Inflammatory macrophage (primary cell): ENCODE results near the gene UGT1A10.

Source experiments
- DNase-seq, 2 donors: peaks; one replicate each; pipeline ENCODE4 v3.0.0-alpha.2; 2020 to 2022

UGT1A10 gene

DNA sequence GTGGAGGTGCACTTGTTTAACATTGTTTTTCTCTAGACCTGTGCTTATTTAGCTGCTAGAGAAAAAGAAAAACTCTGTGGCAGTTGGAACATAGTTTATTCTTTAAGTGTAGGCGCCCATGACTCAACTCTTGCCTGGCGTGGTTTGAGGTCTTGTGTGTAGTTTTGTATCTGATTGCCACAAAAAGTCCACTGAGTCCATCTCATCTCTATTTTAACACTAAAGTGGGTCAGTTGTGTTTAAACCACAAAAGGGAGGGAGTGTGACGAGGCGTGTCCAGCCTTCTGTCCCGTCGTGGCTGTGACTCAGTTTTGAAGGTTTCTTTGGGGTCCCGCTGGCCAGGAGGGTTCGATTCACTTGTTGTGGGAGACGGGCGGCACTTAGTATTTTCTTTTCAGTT, 20.2 kb downstream of the UGT1A10 start:
- DNase-seq: no peak

GRCh38 chr2:233658610-233659009, 22.4 kb downstream of the UGT1A10 start:
- no peak for DNase-seq

DNA sequence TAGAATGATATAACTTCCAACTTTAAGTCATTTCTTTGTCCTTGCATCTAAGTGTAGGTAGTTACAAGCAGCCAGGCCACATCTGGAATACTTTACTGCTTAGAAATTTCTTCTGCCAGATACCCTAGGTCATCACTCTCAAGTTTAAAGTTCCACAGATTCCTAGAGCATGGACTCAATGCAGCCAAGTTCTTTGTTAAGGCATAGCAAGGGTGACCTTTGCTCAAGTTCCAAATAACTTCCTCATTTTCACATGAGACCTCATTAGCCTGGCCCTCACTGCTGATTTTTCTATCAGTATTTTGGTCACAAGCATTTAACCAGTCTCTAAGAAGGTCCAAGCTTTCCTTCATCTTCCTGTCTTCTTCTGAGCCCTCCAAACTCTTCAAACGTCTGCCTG, 27.7 kb downstream of the UGT1A10 start:
- no peak for DNase-seq

- no peak for DNase-seq
Measured at GRCh38 chr2:233668605-233669260, 32.5 kb downstream of the UGT1A10 start.

GRCh38 chr2:233671290-233672161, 35.3 kb downstream of the UGT1A10 start, which contains the start of gene UGT1A9:
Gene UGT1A9, plus strand, starts transcription at chr2:233671898. Its CDS starts 37 bp downstream, at chr2:233671935.
- DNase-seq: no peak

- no peak for DNase-seq
Measured at GRCh38 chr2:233672886-233673285, 36.6 kb downstream of the UGT1A10 start.

- DNase-seq: no peak
Measured at GRCh38 chr2:233673896-233674295, 37.6 kb downstream of the UGT1A10 start.

DNA sequence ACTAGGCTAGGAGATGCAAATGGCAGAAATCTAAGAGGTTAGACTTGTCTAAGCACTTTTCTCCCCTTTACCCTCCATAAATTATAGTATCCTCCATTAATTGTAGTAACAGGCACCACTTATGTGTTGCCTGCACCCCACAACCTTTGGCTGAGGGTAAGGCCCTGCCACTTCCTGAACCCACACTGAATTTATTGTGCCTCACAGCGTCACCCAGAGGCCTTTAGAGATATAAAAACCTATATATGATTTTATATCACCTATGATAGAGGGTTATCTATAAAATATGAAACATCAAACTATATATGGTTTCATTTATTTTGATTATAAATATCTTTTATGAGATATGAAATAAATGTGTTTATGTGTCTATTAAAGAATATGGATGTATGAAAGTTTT, 38.1 kb downstream of the UGT1A10 start:
- DNase-seq: no peak

DNA sequence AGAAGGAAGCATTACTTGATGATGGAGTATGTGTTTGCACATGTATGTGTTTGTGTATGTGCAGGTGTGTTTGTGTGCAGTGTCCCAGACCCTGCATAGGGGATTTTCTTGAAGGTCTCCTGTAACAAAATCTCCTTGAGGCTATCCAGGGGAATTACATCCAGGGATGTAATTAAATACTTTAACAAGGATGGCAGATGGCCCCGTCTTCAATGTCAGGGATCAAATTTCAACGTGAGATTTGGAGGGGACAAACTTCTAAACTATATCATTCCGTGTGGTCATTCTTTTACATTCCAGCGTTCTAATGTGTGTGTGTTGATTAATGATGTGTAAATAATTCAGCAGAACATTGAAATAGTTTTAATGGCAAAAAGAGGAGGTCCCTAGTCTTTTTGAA, 38.7 kb downstream of the UGT1A10 start:
- no peak for DNase-seq

GRCh38 chr2:233676046-233676445, 39.8 kb downstream of the UGT1A10 start:
- DNase-seq: no peak

- DNase-seq: no peak
Measured at GRCh38 chr2:233679196-233679595, 42.9 kb downstream of the UGT1A10 start.

- peak; percentile 34 to 51 for DNase-seq
Measured at GRCh38 chr2:233680361-233681045, 44.3 kb downstream of the UGT1A10 start.

GRCh38 chr2:233681521-233682099, 45.4 kb downstream of the UGT1A10 start, which contains the start of gene UGT1A7:
Gene UGT1A7, plus strand, starts transcription at chr2:233681901. Its CDS starts 37 bp downstream, at chr2:233681938.
- no peak for DNase-seq

GRCh38 chr2:233684640-233685039, 48.4 kb downstream of the UGT1A10 start:
- no peak for DNase-seq

- no peak for DNase-seq
Measured at GRCh38 chr2:233686928-233687327, 50.7 kb downstream of the UGT1A10 start.

- DNase-seq: no peak
Measured at GRCh38 chr2:233688341-233688740, 52.1 kb downstream of the UGT1A10 start.

DNA sequence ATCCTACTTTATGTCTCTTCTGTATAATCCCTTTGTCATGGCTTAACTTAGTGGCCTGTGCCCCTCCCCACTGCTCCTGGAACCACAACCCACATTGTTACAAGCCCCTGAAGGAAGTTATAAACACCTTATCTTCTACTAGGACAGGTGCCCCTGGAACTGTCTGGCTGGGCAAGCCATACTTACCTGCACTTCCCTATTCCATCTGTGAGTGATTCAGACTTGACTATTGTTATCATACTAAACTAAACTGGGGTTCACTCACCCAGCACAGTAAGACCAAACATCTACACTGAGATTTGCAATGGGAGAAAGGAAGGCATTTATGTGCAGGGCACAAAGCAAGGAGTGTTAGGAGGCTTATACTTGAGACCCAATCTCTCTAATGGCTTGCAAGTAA, 52.8 kb downstream of the UGT1A10 start:
- no peak for DNase-seq

DNA sequence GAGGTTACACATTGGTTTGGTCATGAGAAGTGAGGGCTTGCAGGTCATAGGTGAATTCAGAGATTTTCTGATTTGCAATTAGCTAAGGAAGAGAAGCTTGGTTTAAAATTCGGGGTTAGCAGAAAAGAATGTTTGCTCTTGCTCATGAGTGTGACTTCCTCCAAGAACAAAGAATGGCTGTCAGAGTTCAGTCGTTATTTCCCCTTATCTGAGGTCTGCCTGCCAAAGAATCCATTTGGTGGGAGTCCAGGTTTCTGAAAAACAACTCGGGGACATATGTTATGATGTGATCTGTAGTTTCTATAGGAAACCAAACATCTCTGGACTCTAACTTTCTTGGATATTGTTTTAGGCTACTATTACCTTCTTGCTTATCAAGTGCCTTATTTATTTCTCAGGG, 53.3 kb downstream of the UGT1A10 start:
- DNase-seq: no peak

- no peak for DNase-seq
Measured at GRCh38 chr2:233690444-233690843, 54.2 kb downstream of the UGT1A10 start.

DNA sequence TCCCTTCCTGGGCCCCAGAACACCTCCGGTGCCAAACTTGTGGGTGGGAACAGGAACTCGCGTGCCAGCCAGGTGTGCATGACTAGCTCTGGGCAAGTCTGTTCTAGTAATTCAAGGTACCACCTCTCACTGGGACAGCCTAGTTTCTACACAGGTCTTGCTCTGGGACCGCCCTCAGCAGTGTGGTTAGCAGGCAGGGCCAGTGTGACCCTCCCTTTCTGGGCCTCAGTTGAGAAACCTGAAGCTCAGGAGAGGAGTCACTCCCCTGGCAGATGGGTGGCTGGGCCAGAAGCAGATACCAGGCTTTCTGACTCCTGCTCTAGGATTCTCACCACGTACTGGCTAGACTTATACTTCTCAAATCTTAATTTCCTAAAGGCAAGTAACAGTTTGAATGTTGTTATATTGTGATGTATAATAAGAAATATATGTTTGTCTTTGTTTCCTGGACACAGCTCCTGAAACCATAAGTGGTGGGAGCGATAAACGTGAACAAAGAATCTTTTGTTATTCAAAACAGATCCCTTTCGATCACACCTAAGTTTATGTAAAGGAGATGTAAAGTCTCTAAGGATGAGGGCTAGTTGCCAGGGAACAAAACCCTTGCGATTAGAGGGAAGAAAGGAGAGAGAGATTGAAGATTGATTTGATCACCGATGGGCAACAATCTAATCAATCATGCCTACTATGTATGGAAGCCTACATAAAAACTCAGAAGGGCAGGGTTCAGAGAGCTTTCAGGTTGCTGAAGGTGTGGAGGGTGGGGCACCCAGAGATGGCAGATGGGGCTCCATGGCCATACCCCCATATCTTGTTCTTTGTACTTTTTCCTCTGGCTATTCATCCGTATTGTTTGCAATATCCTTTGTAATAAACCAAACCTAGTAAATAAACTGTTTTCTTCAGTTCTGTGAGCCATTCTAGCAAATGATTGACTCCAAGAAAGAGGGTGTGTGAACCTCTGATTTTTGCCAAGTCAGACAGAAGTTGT, 55.5 kb downstream of the UGT1A10 start:
- no peak for DNase-seq

- DNase-seq: no peak
Measured at GRCh38 chr2:233692648-233693047, 56.4 kb downstream of the UGT1A10 start, which contains the start of gene UGT1A6. Gene UGT1A6, plus strand, starts transcription at chr2:233692890. Its CDS starts 115 bp downstream, at chr2:233693005.
